Measurements from ENCODE around the gene LEPR.
"Not testable (repeated sequence)": the region's sequence is repeated elsewhere in the genome, so short reads cannot be mapped to it uniquely, and the experiment has no call there.

LEPR gene

DNA sequence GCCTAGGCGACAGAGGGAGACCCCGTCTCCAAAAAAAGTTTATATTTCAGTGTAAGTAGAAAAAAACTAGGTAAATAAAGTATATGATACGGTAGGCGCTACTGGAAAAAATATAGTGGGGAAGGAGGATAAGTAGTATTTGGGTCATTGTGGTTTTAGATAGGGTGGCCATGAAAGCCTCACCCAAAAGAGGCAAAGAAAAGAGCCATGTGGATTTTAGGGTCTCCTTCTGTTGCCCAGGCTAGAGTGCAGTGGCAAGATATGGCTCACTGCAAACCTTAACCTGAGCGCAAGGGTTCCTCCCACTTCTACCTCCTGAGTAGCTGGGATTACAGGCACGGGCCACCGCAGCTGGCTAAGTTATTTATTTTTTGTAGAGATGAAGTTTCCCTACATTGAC lies 17.1 kb downstream of the LEPR start:
- DNase-seq (ENCODE audit: low spot score) = no peak

GRCh38 chr1:65440322-65440900 lies 19.9 kb downstream of the LEPR start:
- no peak for DNase-seq (ENCODE audit: low spot score)

- DNase-seq (ENCODE audit: low spot score) = no peak
Measured at GRCh38 chr1:65440915-65441314, 20.4 kb downstream of the LEPR start.

- DNase-seq (ENCODE audit: low spot score) = no peak
Measured at GRCh38 chr1:65441464-65441863, 21.0 kb downstream of the LEPR start.

GRCh38 chr1:65442442-65442841 lies 22.0 kb downstream of the LEPR start:
- DNase-seq (ENCODE audit: low spot score) = no peak

- no peak for DNase-seq (ENCODE audit: low spot score)
Measured at GRCh38 chr1:65443647-65444046, 23.2 kb downstream of the LEPR start.

- DNase-seq (ENCODE audit: low spot score) = no peak
Measured at GRCh38 chr1:65444128-65444640, 23.7 kb downstream of the LEPR start.

DNA sequence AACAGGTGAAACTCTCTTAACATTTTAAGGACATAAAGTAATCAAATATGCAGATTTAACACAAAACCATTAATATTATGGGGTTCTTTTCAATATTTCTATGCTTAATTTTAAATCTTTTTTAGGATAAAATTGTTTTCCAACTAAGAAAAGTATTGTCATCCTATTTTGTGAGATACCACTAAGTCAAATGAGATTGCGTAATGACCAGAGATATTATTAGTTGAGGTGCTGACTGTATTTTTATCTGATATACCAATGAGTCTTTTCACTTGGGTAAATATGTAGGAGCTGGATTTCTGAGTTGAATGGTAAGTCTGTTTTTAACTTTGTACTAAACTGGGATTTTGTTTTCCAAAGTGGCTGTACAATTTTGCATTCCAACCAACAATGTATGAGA lies 25.4 kb downstream of the LEPR start:
- DNase-seq (ENCODE audit: low spot score) = no peak

DNA sequence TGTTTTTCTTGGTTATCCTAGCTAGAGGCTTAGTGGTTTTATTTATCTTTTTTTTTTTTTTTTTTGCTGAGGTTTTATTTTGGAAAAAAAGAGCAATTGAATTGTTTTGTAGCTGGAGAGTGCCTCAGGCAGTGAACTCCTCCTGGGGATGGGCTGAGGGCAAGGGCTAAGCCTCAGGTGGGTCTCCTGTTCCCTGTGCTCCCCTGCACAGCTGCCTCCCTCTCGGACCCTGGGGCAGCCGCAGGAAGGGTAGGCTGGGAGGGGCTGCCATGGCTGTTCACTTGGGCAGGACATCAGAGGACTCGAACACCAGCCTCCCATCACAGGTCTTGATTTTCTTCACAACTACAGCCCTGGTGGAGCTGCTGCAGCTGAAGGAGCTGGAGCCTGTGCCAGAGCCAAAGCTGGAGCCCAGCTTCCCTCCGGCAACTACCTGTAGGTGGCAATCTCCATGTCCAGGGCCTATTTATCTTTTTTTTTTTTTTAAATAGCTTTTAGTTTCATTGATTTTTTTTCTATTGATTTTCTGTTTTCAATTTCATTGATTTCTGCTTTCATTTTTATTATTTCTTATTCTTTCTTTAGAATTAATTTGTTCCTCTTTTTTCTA lies 28.9 kb downstream of the LEPR start:
- no peak for DNase-seq (ENCODE audit: low spot score)

GRCh38 chr1:65455678-65456077 lies 35.2 kb downstream of the LEPR start:
- DNase-seq (ENCODE audit: low spot score) = not testable (repeated sequence)

- DNase-seq (ENCODE audit: low spot score) = no peak
Measured at GRCh38 chr1:65456481-65456880, 36.0 kb downstream of the LEPR start.

DNA sequence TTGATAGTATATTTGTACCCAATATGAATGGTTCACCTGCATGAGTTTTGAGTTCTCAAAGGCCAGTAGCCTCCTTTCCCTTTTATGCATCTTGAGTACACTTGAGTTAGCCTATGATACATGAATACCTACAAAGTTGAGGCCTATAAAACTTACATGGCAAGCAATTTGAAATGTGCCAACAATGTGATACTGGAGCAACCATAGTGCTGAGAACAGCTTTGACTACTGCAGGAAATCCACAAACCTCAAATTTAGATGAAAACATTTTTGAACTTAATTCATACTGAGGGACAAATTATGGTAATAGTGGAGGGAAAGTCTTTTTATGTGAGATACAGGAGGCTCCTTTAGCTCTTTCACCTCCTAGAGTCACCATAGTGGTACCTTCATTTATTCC lies 37.4 kb downstream of the LEPR start:
- DNase-seq (ENCODE audit: low spot score) = no peak

GRCh38 chr1:65458730-65459396 lies 38.4 kb downstream of the LEPR start:
- DNase-seq (ENCODE audit: low spot score) = no peak

GRCh38 chr1:65459397-65459768 lies 38.9 kb downstream of the LEPR start:
- peak; percentile 65 for DNase-seq (ENCODE audit: low spot score)

DNA sequence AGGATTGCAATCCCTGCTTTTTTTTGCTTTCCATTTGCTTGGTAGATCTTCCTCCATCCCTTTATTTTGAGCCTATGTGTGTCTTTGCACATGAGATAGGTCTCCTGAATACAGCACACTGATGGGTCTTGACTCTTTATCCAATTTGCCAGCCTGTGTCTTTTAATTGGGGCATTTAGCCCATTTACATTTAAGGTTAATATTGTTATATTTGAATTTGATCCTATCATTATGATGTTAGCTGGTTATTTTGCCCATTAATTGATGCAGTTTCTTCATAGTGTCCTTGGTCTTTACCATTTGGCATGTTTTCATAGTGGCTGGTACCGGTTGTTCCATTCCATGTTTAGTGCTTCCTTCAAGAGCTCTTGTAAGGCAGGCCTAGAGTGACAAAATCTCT lies 45.4 kb downstream of the LEPR start:
- not testable (repeated sequence) for DNase-seq (ENCODE audit: low spot score)

DNA sequence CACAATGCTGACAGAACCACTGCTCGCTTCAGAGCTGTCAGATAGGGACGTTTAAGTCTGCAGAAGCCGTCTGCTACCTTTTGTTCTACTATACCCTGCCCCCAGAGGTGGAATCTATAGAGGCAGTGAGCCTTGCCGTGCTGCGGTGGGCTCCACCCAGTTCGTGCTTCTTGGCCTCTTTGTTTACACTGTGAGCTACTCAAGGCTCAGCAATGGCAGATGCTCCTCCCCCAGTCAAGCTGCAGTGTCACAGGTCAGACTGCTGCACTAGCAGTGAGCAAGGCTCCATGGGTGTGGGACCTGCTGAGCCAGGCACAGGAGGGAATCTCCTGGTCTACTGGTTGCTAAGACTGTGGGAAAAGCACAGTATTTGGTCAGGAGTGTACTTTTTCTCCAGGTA lies 47.1 kb downstream of the LEPR start:
- no peak for DNase-seq (ENCODE audit: low spot score)

GRCh38 chr1:65469126-65469888 lies 48.8 kb downstream of the LEPR start:
- DNase-seq (ENCODE audit: low spot score) = no peak

DNA sequence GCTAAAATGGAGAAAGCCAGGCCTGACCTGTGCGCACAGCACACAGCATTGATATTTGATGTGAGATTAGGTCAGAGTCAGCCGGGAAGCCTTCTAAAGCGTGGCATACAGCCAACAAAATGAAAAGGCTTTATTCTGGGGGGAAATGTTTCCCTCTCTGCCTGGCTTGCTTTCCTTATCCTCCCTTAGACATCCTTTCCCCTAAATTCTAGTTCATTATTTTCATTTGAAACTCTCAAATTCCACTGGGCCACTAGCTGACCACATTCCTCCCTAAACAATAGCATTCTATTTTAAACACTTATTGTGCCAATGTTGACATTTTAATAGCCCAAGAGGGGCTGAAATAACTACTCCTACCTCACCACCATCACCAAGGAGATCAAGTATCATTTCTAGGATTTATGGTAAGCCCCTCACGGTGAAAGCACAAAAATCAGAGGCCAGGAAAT lies 49.4 kb downstream of the LEPR start:
- peak; percentile 36 for DNase-seq (ENCODE audit: low spot score)
